Peyer's patch (tissue), 4 donors: ENCODE data around the gene SLC28A1. TPM values are rescaled to one million over a fixed set of nuclear protein-coding genes. Genes with fewer than 3 reads are reported as not detected.

ENCODE experiments used
- DNase-seq, 3 donors: peaks; one replicate each; pipeline ENCODE4 v3.0.0-alpha.2; 2017 to 2019
- H3K27ac ChIP-seq, 4 donors: fragments of 200-600 bp; sonication (generic); one replicate each; pipeline ENCODE4 v1.5.1; 2016 to 2019
- H3K27me3 ChIP-seq, 2 donors: fragments of 200-600 bp; sonication (generic); one replicate each; pipeline ENCODE4 v1.5.1; 2019
- H3K36me3 ChIP-seq, 3 donors: fragments of 200-600 bp; sonication (generic); one replicate each; pipeline ENCODE4 v1.5.1; 2016 to 2019
- H3K4me1 ChIP-seq, 4 donors: fragments of 200-600 bp; sonication (generic); one replicate each; pipeline ENCODE4 v1.5.1; 2016 to 2019
- H3K4me3 ChIP-seq, 4 donors: fragments of 200-600 bp; sonication (generic); 1 replicate in 3 of 4; 2 replicates in 1 of 4; pipeline ENCODE4 v1.5.1; 2016 to 2019; ENCODE audit warnings: mild to moderate bottlenecking in 1 of 4
- H3K9me3 ChIP-seq, 4 donors: fragments of 200-600 bp; sonication (generic); one replicate each; pipeline ENCODE4 v1.5.1; 2016 to 2019; ENCODE audit warnings: mild to moderate bottlenecking in 1 of 4
- CTCF ChIP-seq, 6 experiments: fragments of 450-650 bp in 4 of 6; fragments of 200-600 bp in 2 of 6; sonication (generic) in 1 of 6; IDR thresholded peaks; one replicate each; pipeline ENCODE4 v1.5.1; 2017 to 2019; ENCODE audit warnings: antibody characterized with exemption in 6 of 6, mild to moderate bottlenecking in 3 of 6, moderate library complexity in 1 of 6
- POLR2A ChIP-seq, 2 donors: fragments of 450-650 bp; IDR thresholded peaks; one replicate each; pipeline ENCODE4 v1.5.1; 2017; ENCODE audit warnings: antibody characterized with exemption in 2 of 2, mild to moderate bottlenecking in 2 of 2, moderate library complexity in 2 of 2
- total RNA-seq, 4 donors: library from RNA; depleted of rRNA; stranded (reverse); fragments of >200 nt; gene quantifications; one replicate each; pipeline ENCODE4 v1.1.0, GENCODE V29; 2016

Gene SLC28A1
- total RNA-seq, 4 donors from 2014 or later: 4.1 to 111 (median 64.3) TPM

- TF ChIP-seq POLR2A (IDR thresholded peaks at IDR 0.05): no peak
- no peak for TF ChIP-seq CTCF (IDR thresholded peaks at IDR 0.05)
- no peaks in the 10 kb centered on the region for H3K9me3 ChIP-seq
- H3K27ac ChIP-seq: peak overlapping the region in 1 of 4 donors; percentile 77
- H3K4me3 ChIP-seq: no peak overlapping the region
- no peaks in the 10 kb centered on the region for H3K27me3 ChIP-seq
- DNase-seq: no peak
- peaks cover 0 to 4% (median 0%) of the 10 kb centered on the region in 4 donors for H3K4me1 ChIP-seq
- H3K36me3 ChIP-seq: peaks cover 0 to 4% (median 0%) of the 10 kb centered on the region in 3 donors
Observed at GRCh38 chr15:84891339-84891738, 6.9 kb downstream of the SLC28A1 start.

GRCh38 chr15:84892786-84893307, 8.4 kb downstream of the SLC28A1 start:
- H3K27me3 ChIP-seq: no peaks in the 10 kb centered on the region
- H3K9me3 ChIP-seq: no peaks in the 10 kb centered on the region
- peaks cover 0 to 4% (median 0%) of the 10 kb centered on the region in 3 donors for H3K36me3 ChIP-seq
- no peak overlapping the region for H3K4me3 ChIP-seq
- no peak for TF ChIP-seq CTCF (IDR thresholded peaks at IDR 0.05)
- TF ChIP-seq POLR2A (IDR thresholded peaks at IDR 0.05): no peak
- no peak for DNase-seq
- peaks cover 0 to 4% (median 0%) of the 10 kb centered on the region in 4 donors for H3K4me1 ChIP-seq
- H3K27ac ChIP-seq: no peak overlapping the region

GRCh38 chr15:84893607-84894006, 9.1 kb downstream of the SLC28A1 start:
- Histone ChIP-seq H3K4me3 (no peak overlapping the region), H3K27ac (no peak overlapping the region), H3K36me3 (peaks cover 0 to 4% (median 0%) of the 10 kb centered on the region in 3 donors), H3K27me3 (no peaks in the 10 kb centered on the region), H3K9me3 (no peaks in the 10 kb centered on the region), H3K4me1 (peaks cover 0 to 4% (median 0%) of the 10 kb centered on the region in 4 donors)
- TF ChIP-seq CTCF (IDR thresholded peaks at IDR 0.05): no peak
- TF ChIP-seq POLR2A (IDR thresholded peaks at IDR 0.05): no peak
- DNase-seq: no peak

- Histone ChIP-seq H3K9me3 (no peaks in the 10 kb centered on the region), H3K27ac (no peak overlapping the region), H3K27me3 (no peaks in the 10 kb centered on the region), H3K36me3 (peaks cover 0 to 4% (median 0%) of the 10 kb centered on the region in 3 donors), H3K4me3 (no peak overlapping the region), H3K4me1 (peaks cover 0 to 4% (median 0%) of the 10 kb centered on the region in 4 donors)
- no peak for TF ChIP-seq POLR2A (IDR thresholded peaks at IDR 0.05)
- no peak for TF ChIP-seq CTCF (IDR thresholded peaks at IDR 0.05)
- DNase-seq: no peak
Observed at GRCh38 chr15:84894736-84895425, 10.4 kb downstream of the SLC28A1 start.

GRCh38 chr15:84898761-84899160, 14.3 kb downstream of the SLC28A1 start:
- no peaks in the 10 kb centered on the region for H3K36me3 ChIP-seq
- H3K4me3 ChIP-seq: no peak overlapping the region
- no peaks in the 10 kb centered on the region for H3K27me3 ChIP-seq
- DNase-seq: no peak
- H3K27ac ChIP-seq: no peak overlapping the region
- TF ChIP-seq POLR2A (IDR thresholded peaks at IDR 0.05) (no peak), CTCF (IDR thresholded peaks at IDR 0.05) (no peak)
- no peaks in the 10 kb centered on the region for H3K4me1 ChIP-seq
- H3K9me3 ChIP-seq: peaks cover 0 to 4% (median 0%) of the 10 kb centered on the region in 4 donors
